Posterior vena cava (tissue), 2 donors: ENCODE results near the gene TIMM10. TPM values are rescaled to one million over a fixed set of nuclear protein-coding genes. Genes with fewer than 3 reads are reported as not detected.
A peak's percentile ranks its signal among the peaks of the same experiment; 100 is the strongest.

Experiments used
- DNase-seq: peaks from one replicate; pipeline ENCODE4 v3.0.0-alpha.2; 2020; ENCODE audit warnings: low spot score
- intact Hi-C, 2 donors: fragments of 100-400 bp; cut with DNase I; formaldehyde crosslinking; loops; one replicate each; pipeline versions ENCODE4 v1.14.1 to v1.14.2; 2022 to 2023
- long read RNA-seq, 2 donors: library from polyadenylated mRNA; unstranded; transcript quantifications; one replicate each; pipeline ENCODE4 v2.0.0, GENCODE V29; 2020 to 2021
- total RNA-seq, 2 donors: library from RNA; stranded (reverse); fragmentation: NEBNext Ultra II Directional; extraction: Animal tissue kit (Norgen Biotek cat#: 25700); gene quantifications; one replicate each; pipeline ENCODE4 v1.2.1, GENCODE V29; 2021
- donor health status: DM: yes; HTN: yes; CAD: no.
- donor health status: DM: yes; HTN: yes; CAD: no.

Gene TIMM10, protein sequence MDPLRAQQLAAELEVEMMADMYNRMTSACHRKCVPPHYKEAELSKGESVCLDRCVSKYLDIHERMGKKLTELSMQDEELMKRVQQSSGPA
- total RNA-seq = 10 to 100 TPM; 31.8 to 38.1 TPM
- long read RNA-seq, donor 1, transcript TIMM10-201 (3 exons, 680 nt) = major isoform, 6 of 8 reads
- long read RNA-seq, donor 1, partial matches to known transcripts = 0 of 8 reads
- long read RNA-seq, donor 1, other reads (novel, unspliced or antisense) = 1 of 8 reads
- long read RNA-seq, donor 2, partial matches to known transcripts = 0 of 1 reads
- long read RNA-seq, donor 2, other reads (novel, unspliced or antisense) = 0 of 1 reads

GRCh38 chr11:57530596-57531507 lies at the start of gene TIMM10:
TSS of gene TIMM10 (minus strand) at chr11:57530754. CDS start at chr11:57530189, 565 bp downstream.
- DNase-seq = peak; percentile 98
- intact Hi-C loops = no loop called here

- intact Hi-C loops = no loop called here
- DNase-seq = no peak
Measured at GRCh38 chr11:57574061-57574460, 43.5 kb upstream of the TIMM10 start.

DNA sequence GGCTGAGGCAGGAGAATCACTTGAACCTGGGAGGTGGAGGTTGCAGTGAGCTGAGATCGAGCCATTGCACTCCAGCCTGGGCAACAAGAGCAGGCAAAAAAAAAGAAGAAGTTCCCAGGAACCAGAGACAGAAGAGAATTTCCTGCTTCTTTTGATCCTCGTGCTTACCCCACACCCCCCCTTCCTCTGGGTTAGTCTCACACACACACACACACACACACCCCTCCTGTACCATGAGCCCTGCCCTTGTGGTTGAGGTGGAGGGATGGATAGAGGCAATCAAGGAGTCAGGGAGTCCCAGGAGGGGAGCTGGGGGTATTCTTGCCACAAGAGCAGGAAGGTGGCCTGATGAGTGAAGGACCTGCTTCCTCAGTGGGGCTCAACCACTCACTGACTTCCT lies 41.1 kb upstream of the TIMM10 start:
- intact Hi-C loops = no loop called here
- no peak for DNase-seq

DNA sequence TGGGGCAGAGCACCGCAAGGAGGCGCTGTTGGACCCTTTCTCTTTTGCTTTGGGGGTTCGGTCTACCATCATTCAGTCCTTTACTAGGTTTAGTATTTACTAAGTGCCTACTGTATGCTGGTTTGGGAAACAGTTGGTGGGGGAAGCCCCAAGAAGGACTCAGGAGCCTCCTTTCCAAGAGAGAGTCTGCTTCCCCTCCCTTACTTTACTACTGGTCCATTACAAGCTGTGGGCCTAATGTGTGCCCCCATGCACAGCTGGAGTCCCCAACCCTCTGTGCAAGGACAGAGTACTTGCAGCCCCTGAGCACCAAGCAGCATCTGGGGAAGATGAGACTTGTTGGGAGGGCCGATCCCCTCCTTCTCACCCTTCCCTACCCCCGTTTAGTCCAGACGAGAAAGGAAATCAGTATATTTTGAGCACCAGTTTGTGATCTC lies 37.8 kb upstream of the TIMM10 start:
- intact Hi-C loops = loop anchor here in 1 of 2 donors (5.0 kb wide), 1 partner anchor 74 kb away; no protein-coding TSS in a partner anchor
- no peak for DNase-seq

- intact Hi-C loops = loop anchor here (2.0 to 5.0 kb wide), 2 partner anchors 75 to 79 kb away; no protein-coding TSS in a partner anchor
- peak; percentile 96 for DNase-seq
Measured at GRCh38 chr11:57567515-57568329, 37.2 kb upstream of the TIMM10 start, which contains the start of gene UBE2L6. TSS of gene UBE2L6 (minus strand) at chr11:57567672. CDS start at chr11:57567611, 61 bp downstream.

GRCh38 chr11:57566905-57567514 lies 36.5 kb upstream of the TIMM10 start:
- intact Hi-C loops = loop anchor here (2.0 to 5.0 kb wide), 2 partner anchors 75 to 80 kb away; no protein-coding TSS in a partner anchor
- DNase-seq = no peak

DNA sequence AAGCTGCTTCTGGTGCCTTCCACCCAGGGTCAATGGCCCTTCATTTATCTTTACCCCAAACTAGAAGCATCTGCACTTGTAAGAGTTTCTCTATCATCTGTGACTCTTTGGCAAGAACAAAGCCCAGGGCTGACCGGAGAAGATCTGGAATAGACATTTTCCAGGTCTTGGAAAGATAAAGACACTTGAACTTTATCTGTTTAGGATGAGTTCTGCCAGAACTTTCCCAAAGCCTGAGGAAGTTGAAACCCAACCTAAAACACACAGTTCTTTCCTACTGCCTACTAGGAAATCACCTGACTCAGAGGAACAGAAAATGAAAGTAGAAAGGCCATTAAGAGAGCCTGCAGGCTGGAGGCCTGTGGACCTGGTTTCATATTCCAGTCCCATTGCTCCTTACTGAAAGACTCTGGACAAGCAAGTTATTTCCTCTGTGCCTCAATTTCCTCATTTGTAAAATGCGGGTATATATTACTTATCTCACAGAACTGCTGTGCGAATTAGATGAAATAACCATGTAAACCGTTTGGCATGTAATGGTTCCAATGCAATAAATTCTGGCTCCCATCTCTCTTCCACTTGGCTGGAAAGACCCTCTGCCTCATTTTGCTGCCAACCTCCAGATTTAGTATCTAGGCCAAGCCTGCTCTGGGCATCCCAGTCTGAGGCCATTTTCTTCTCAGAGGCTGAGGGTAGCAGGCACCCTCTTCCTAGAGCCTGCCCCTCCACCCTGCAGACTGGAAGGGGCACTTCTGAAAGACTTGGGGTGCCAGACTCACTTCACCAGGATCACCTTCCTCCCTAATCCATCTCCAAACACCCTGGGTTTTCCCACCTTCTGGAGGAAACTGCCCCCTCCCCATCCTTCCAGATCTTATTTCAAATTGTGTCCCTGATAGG lies 35.7 kb upstream of the TIMM10 start:
- intact Hi-C loops = loop anchor here (2.0 to 5.0 kb wide), 2 partner anchors 76 to 81 kb away; no protein-coding TSS in a partner anchor

GRCh38 chr11:57562596-57562995 lies 32.0 kb upstream of the TIMM10 start:
- intact Hi-C loops = loop anchor here in 1 of 2 donors (1.0 kb wide), 1 partner anchor 125 kb away; no protein-coding TSS in a partner anchor
- no peak for DNase-seq

More for the DNA sequence above, 35.7 kb upstream of the TIMM10 start:
- DNase-seq = no peak

- DNase-seq = no peak
- intact Hi-C loops = no loop called here
Measured at GRCh38 chr11:57560146-57560545, 29.6 kb upstream of the TIMM10 start.

GRCh38 chr11:57556041-57556440 lies 25.5 kb upstream of the TIMM10 start:
- DNase-seq = peak; percentile 16
- intact Hi-C loops = no loop called here

DNA sequence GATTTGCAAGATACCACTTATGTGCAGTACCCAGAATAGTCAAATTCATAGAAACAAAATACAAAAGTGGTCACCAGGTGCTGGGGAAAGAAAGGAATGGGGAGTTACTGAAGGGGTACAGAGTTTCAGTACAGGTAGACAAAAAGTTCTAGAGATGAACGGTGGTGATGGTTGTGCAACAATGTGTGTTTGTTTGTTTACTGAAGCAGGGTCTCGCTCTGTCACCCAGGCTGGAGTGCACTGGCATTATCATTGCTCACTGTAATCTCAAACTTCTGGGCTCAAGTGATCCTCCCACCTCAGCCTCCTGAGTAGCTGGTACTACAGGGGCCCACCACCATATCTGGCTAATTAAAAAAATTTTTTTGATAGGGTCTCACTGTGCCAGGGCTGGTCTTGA lies 24.8 kb upstream of the TIMM10 start:
- no peak for DNase-seq
- intact Hi-C loops = no loop called here

DNA sequence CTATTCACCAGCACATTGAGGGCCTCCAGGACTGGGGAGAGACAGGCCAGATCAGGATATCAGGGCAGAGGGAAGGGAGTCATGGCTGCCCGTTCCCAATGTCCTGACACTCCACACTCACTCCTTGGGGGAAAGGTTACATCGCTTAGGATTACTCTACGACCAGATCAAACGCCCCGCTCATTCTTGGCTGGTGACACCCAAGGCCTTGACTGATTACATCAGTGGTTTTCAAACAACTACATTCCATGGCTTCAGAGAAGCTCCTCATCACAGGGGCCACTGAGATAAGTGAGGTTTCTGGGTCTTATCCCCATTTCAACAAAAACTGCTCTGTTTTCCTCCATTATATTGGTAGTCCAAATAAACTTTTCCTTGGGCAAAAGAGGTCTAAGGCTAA lies 21.9 kb upstream of the TIMM10 start:
- intact Hi-C loops = no loop called here
- DNase-seq = no peak

GRCh38 chr11:57551941-57552340 lies 21.4 kb upstream of the TIMM10 start:
- peak; percentile 15 for DNase-seq
- intact Hi-C loops = no loop called here

GRCh38 chr11:57549983-57550382 lies 19.4 kb upstream of the TIMM10 start:
- intact Hi-C loops = no loop called here
- DNase-seq = peak; percentile 34

GRCh38 chr11:57547854-57548377 lies 17.4 kb upstream of the TIMM10 start:
- intact Hi-C loops = no loop called here
- DNase-seq = no peak

DNA sequence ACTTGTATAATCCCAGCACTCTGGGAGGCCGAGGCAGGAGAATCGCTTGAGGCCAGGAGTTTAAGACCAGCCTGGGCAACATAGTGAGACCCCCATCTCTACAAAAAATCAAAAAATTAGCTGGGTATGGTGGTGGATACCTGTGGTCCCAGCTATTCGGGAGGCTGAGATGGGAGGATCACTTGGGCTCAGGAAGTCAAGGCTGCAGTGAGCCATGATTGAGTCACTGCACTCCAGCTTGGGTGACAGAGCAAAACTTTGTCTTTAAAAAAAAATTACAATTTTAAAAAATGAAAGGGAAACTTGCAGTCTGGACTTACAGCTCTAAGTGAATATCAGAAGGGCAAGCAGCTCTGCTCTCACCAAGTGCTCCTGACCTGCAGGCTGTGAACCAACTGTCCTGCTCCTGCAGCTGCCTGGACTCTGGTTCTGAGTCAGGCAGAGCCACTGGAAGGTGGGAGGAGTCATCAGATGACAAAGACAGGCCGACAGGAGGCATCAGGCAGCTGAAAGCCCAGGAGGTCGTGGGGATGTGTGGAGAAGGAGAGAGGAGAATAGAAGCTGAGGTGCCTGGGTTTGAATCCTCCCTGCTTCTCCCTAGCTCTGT lies 16.4 kb upstream of the TIMM10 start:
- DNase-seq = no peak
- intact Hi-C loops = no loop called here

- no peak for DNase-seq
- intact Hi-C loops = no loop called here
Measured at GRCh38 chr11:57546451-57546850, 15.9 kb upstream of the TIMM10 start.
